Esophagus muscularis mucosa (tissue), 4 donors: ENCODE results near the gene TRIB2. TPM values are rescaled to one million over a fixed set of nuclear protein-coding genes. Genes with fewer than 3 reads are reported as not detected.

Experiments
- DNase-seq: peaks from one replicate; pipeline ENCODE4 v3.0.0-alpha.2; 2017; ENCODE audit errors: extremely low spot score
- H3K27ac ChIP-seq, 4 donors: fragments of 200-600 bp; sonication (generic); replicated peaks in 1 of 4; 1 replicate in 3 of 4; 2 replicates in 1 of 4; pipeline ENCODE4 v1.5.1; 2016 to 2019; ENCODE audit warnings: mild to moderate bottlenecking in 1 of 4
- H3K27me3 ChIP-seq, 4 donors: fragments of 200-600 bp; sonication (generic); one replicate each; pipeline versions ENCODE4 v1.5.1 to v1.6.0; 2016 to 2019
- H3K36me3 ChIP-seq, 4 donors: fragments of 200-600 bp; sonication (generic); one replicate each; pipeline ENCODE4 v1.5.1; 2016 to 2019
- H3K4me1 ChIP-seq, 4 donors: fragments of 200-600 bp; sonication (generic); one replicate each; pipeline ENCODE4 v1.5.1; 2016 to 2019
- H3K4me3 ChIP-seq, 4 donors: fragments of 200-600 bp; sonication (generic); 1 replicate in 2 of 4; 2 replicates in 2 of 4; pipeline ENCODE4 v1.5.1; 2016 to 2019; ENCODE audit warnings: mild to moderate bottlenecking in 4 of 4, moderate library complexity in 1 of 4
- H3K9me3 ChIP-seq, 4 donors: fragments of 200-600 bp; sonication (generic); 1 replicate in 3 of 4; 2 replicates in 1 of 4; pipeline ENCODE4 v1.5.1; 2016 to 2019
- CTCF ChIP-seq, 3 experiments: fragments of 200-600 bp in 2 of 3; fragments of 450-650 bp in 1 of 3; sonication (generic) in 2 of 3; IDR thresholded peaks; one replicate each; pipeline ENCODE4 v1.5.1; 2017 to 2019; ENCODE audit warnings: antibody characterized with exemption in 3 of 3, mild to moderate bottlenecking in 2 of 3, moderate library complexity in 1 of 3
- EP300 ChIP-seq: sonication (generic); formaldehyde crosslinking; IDR thresholded peaks from one replicate; pipeline ENCODE4 v1.6.1; 2017; ENCODE audit warnings: antibody characterized with exemption
- POLR2A ChIP-seq: fragments of 450-650 bp; IDR thresholded peaks from one replicate; pipeline ENCODE4 v1.6.1; 2017; ENCODE audit warnings: antibody characterized with exemption, moderate library complexity, mild to moderate bottlenecking, low read depth
- POLR2AphosphoS5 ChIP-seq, 2 donors: sonication (generic); formaldehyde crosslinking; IDR thresholded peaks; one replicate each; pipeline ENCODE4 v1.6.1; 2017; ENCODE audit warnings: antibody characterized with exemption in 2 of 2
- WGBS: methylation state at CpG from one replicate; pipeline ENCODE4 v1.1.5; 2018; 5-methylcytosine and 5-hydroxymethylcytosine counted together
- intact Hi-C: fragments of 100-400 bp; cut with DNase I; formaldehyde crosslinking; loops from one replicate; pipeline ENCODE4 v1.15.1; 2023
- total RNA-seq, 4 donors: library from RNA; depleted of rRNA; stranded (reverse); fragments of >200 nt; gene quantifications; one replicate each; pipeline versions ENCODE4 v1.1.0 to v1.2.1, GENCODE V29; 2016

The TRIB2 gene
- total RNA-seq, 4 donors from 2014 or later, result 31.5 to 52.3 (median 39.2) TPM

- intact Hi-C loops, result no loop called here
These were observed 14.3 kb upstream of the TRIB2 start for GRCh38 chr2:12702168-12703121.

GRCh38 chr2:12704378-12704777 lies 12.4 kb upstream of the TRIB2 start:
- Histone ChIP-seq H3K27ac (peak overlapping the region in 1 of 4 donors; percentile 7), H3K36me3 (no peaks in the 10 kb centered on the region), H3K27me3 (no peaks in the 10 kb centered on the region), H3K4me1 (peaks cover 0 to 25% (median 19%) of the 10 kb centered on the region in 4 donors), H3K9me3 (peaks cover 0 to 4% (median 0%) of the 10 kb centered on the region in 4 donors), H3K4me3 (no peak overlapping the region)
- intact Hi-C loops, result no loop called here
- TF ChIP-seq EP300, result no peak
- TF ChIP-seq POLR2A, result no peak
- no peak for DNase-seq

More at GRCh38 chr2:12702168-12703121, 14.3 kb upstream of the TRIB2 start:
- Histone ChIP-seq H3K27me3 (no peaks in the 10 kb centered on the region), H3K36me3 (no peaks in the 10 kb centered on the region), H3K9me3 (peaks cover 0 to 4% (median 0%) of the 10 kb centered on the region in 4 donors), H3K4me3 (no peak overlapping the region), H3K4me1 (peaks cover 0 to 25% (median 19%) of the 10 kb centered on the region in 4 donors), H3K27ac (no peak overlapping the region)
- DNase-seq, result peak; percentile 47
- peak in 1 of 2 donors; percentile 39 for TF ChIP-seq POLR2AphosphoS5 (IDR thresholded peaks at IDR 0.05)
- no peak for TF ChIP-seq EP300
- 75% methylated on average over 7 of the region's 7 CpGs for WGBS

GRCh38 chr2:12705230-12705629 lies 11.5 kb upstream of the TRIB2 start:
- Histone ChIP-seq H3K27ac (no peak overlapping the region), H3K4me3 (no peak overlapping the region), H3K4me1 (peaks cover 0 to 25% (median 19%) of the 10 kb centered on the region in 4 donors), H3K27me3 (no peaks in the 10 kb centered on the region), H3K36me3 (no peaks in the 10 kb centered on the region), H3K9me3 (peaks cover 0 to 4% (median 0%) of the 10 kb centered on the region in 4 donors)
- TF ChIP-seq EP300, result no peak
- TF ChIP-seq CTCF (IDR thresholded peaks at IDR 0.05), result no peak
- TF ChIP-seq POLR2AphosphoS5 (IDR thresholded peaks at IDR 0.05), result no peak
- no peak for TF ChIP-seq POLR2A
- DNase-seq, result no peak
- WGBS, result 86% methylated on average over 1 of the region's 1 CpG
- intact Hi-C loops, result no loop called here

- intact Hi-C loops, result no loop called here
- TF ChIP-seq POLR2A (no peak), EP300 (no peak), CTCF (IDR thresholded peaks at IDR 0.05) (no peak), POLR2AphosphoS5 (IDR thresholded peaks at IDR 0.05) (no peak)
- peak; percentile 26 for DNase-seq
- Histone ChIP-seq H3K9me3 (peaks cover 0 to 4% (median 0%) of the 10 kb centered on the region in 4 donors), H3K4me1 (peaks cover 0 to 25% (median 19%) of the 10 kb centered on the region in 4 donors), H3K27me3 (no peaks in the 10 kb centered on the region), H3K4me3 (no peak overlapping the region), H3K36me3 (no peaks in the 10 kb centered on the region), H3K27ac (no peak overlapping the region)
- WGBS, result 98% methylated on average over 2 of the region's 2 CpGs
These were observed 11.0 kb upstream of the TRIB2 start for GRCh38 chr2:12705742-12706141.

GRCh38 chr2:12708508-12709206 lies 8.1 kb upstream of the TRIB2 start:
- Histone ChIP-seq H3K9me3 (peaks cover 0 to 4% (median 0%) of the 10 kb centered on the region in 4 donors), H3K4me3 (no peak overlapping the region), H3K4me1 (peaks cover 0 to 15% (median 13%) of the 10 kb centered on the region in 4 donors), H3K27me3 (no peaks in the 10 kb centered on the region), H3K27ac (no peak overlapping the region), H3K36me3 (no peaks in the 10 kb centered on the region)
- intact Hi-C loops, result no loop called here
- no peak for TF ChIP-seq POLR2AphosphoS5 (IDR thresholded peaks at IDR 0.05)
- TF ChIP-seq POLR2A, result no peak
- no peak for TF ChIP-seq CTCF (IDR thresholded peaks at IDR 0.05)
- no peak for TF ChIP-seq EP300
- 92% methylated on average over 8 of the region's 8 CpGs for WGBS
- peak; percentile 60 for DNase-seq
